ENCODE data around the gene RIMKLA. TPM values are rescaled to one million over a fixed set of nuclear protein-coding genes. Genes with fewer than 3 reads are reported as not detected.

The RIMKLA gene
- total RNA-seq, 1 donor from 2014 or later, result 0.10 TPM

GRCh38 chr1:42399315-42400100, 18.9 kb downstream of the RIMKLA start:
- no peak for DNase-seq (ENCODE audit: low spot score)
- H3K27ac Mint-ChIP-seq (ENCODE audit: unreplicated experiment), result no peak overlapping the region
- no peak overlapping the region for H3K4me3 Mint-ChIP-seq (ENCODE audit: unreplicated experiment)
- H3K4me1 Mint-ChIP-seq (ENCODE audit: unreplicated experiment), result peaks cover 2% of the 10 kb centered on the region
- no peaks in the 10 kb centered on the region for H3K36me3 Mint-ChIP-seq (ENCODE audit: low read depth, unreplicated experiment)
- H3K9me3 Mint-ChIP-seq (ENCODE audit: unreplicated experiment), result no peaks in the 10 kb centered on the region
- H3K27me3 Mint-ChIP-seq (ENCODE audit: unreplicated experiment), result no peaks in the 10 kb centered on the region
- no peak for TF ChIP-seq CTCF (IDR thresholded peaks at IDR 0.05; ENCODE audit: unreplicated experiment)

GRCh38 chr1:42403880-42404400, 23.3 kb downstream of the RIMKLA start:
- Mint-ChIP-seq H3K4me1 (ENCODE audit: unreplicated experiment) (peaks cover 2% of the 10 kb centered on the region), H3K27me3 (ENCODE audit: unreplicated experiment) (no peaks in the 10 kb centered on the region), H3K9me3 (ENCODE audit: unreplicated experiment) (no peaks in the 10 kb centered on the region), H3K4me3 (ENCODE audit: unreplicated experiment) (no peak overlapping the region), H3K27ac (ENCODE audit: unreplicated experiment) (no peak overlapping the region), H3K36me3 (ENCODE audit: low read depth, unreplicated experiment) (no peaks in the 10 kb centered on the region)
- no peak for DNase-seq (ENCODE audit: low spot score)
- no peak for TF ChIP-seq CTCF (IDR thresholded peaks at IDR 0.05; ENCODE audit: unreplicated experiment)

GRCh38 chr1:42414551-42415496, 34.2 kb downstream of the RIMKLA start:
- no peak for TF ChIP-seq CTCF (IDR thresholded peaks at IDR 0.05; ENCODE audit: unreplicated experiment)
- no peak overlapping the region for H3K27ac Mint-ChIP-seq (ENCODE audit: unreplicated experiment)
- no peaks in the 10 kb centered on the region for H3K27me3 Mint-ChIP-seq (ENCODE audit: unreplicated experiment)
- DNase-seq (ENCODE audit: low spot score), result no peak
- H3K36me3 Mint-ChIP-seq (ENCODE audit: low read depth, unreplicated experiment), result no peaks in the 10 kb centered on the region
- H3K4me3 Mint-ChIP-seq (ENCODE audit: unreplicated experiment), result no peak overlapping the region
- H3K9me3 Mint-ChIP-seq (ENCODE audit: unreplicated experiment), result no peaks in the 10 kb centered on the region
- H3K4me1 Mint-ChIP-seq (ENCODE audit: unreplicated experiment), result no peaks in the 10 kb centered on the region

- DNase-seq (ENCODE audit: low spot score), result no peak
- no peak for TF ChIP-seq CTCF (IDR thresholded peaks at IDR 0.05; ENCODE audit: unreplicated experiment)
- no peak overlapping the region for H3K4me3 Mint-ChIP-seq (ENCODE audit: unreplicated experiment)
- H3K27ac Mint-ChIP-seq (ENCODE audit: unreplicated experiment), result no peak overlapping the region
- H3K36me3 Mint-ChIP-seq (ENCODE audit: low read depth, unreplicated experiment), result no peaks in the 10 kb centered on the region
- no peaks in the 10 kb centered on the region for H3K9me3 Mint-ChIP-seq (ENCODE audit: unreplicated experiment)
- no peaks in the 10 kb centered on the region for H3K27me3 Mint-ChIP-seq (ENCODE audit: unreplicated experiment)
- no peaks in the 10 kb centered on the region for H3K4me1 Mint-ChIP-seq (ENCODE audit: unreplicated experiment)
These were observed 36.6 kb downstream of the RIMKLA start for GRCh38 chr1:42417166-42417565.

Measured in endothelial cell (in vitro differentiated cells).